GM18868 (cell line): ENCODE results near the gene EGFL7.
"Not testable (repeated sequence)": the region's sequence is repeated elsewhere in the genome, so short reads cannot be mapped to it uniquely, and the experiment has no call there.

ENCODE experiments used
- ATAC-seq: cut with Tn5 transposase; IDR thresholded peaks from one replicate; pipeline ENCODE4 v1.9.1; 2021; ENCODE audit warnings: mild to moderate bottlenecking, moderate library complexity; ENCODE audit not compliant: unreplicated experiment

The EGFL7 gene

GRCh38 chr9:136624184-136624951, 38.3 kb upstream of the EGFL7 start:
- no peak for ATAC-seq

- ATAC-seq: no peak
These were observed 37.3 kb upstream of the EGFL7 start for GRCh38 chr9:136625101-136626065.

GRCh38 chr9:136626066-136626725, 36.5 kb upstream of the EGFL7 start:
- no peak for ATAC-seq

- no peak for ATAC-seq
These were observed 35.7 kb upstream of the EGFL7 start for GRCh38 chr9:136626740-136627642.

GRCh38 chr9:136627703-136628102, 35.0 kb upstream of the EGFL7 start:
- ATAC-seq: no peak

- ATAC-seq: no peak
These were observed 34.4 kb upstream of the EGFL7 start for GRCh38 chr9:136628268-136628667.

- ATAC-seq: no peak
These were observed 33.5 kb upstream of the EGFL7 start for GRCh38 chr9:136629001-136629878.

GRCh38 chr9:136629879-136630661, 32.6 kb upstream of the EGFL7 start:
- no peak for ATAC-seq

- no peak for ATAC-seq
These were observed 32.1 kb upstream of the EGFL7 start for GRCh38 chr9:136630662-136630992.

- ATAC-seq: no peak
These were observed 31.4 kb upstream of the EGFL7 start for GRCh38 chr9:136631038-136632000.

GRCh38 chr9:136632072-136632471, 30.6 kb upstream of the EGFL7 start:
- ATAC-seq: not testable (repeated sequence)

GRCh38 chr9:136632491-136633106, 30.1 kb upstream of the EGFL7 start:
- not testable (repeated sequence) for ATAC-seq

GRCh38 chr9:136634904-136635303, 27.8 kb upstream of the EGFL7 start:
- no peak for ATAC-seq

GRCh38 chr9:136640171-136641111, 22.3 kb upstream of the EGFL7 start:
- ATAC-seq: no peak

GRCh38 chr9:136642439-136642921, 20.2 kb upstream of the EGFL7 start:
- ATAC-seq: no peak
